Neutrophil (primary cell): ENCODE measurements around the gene PTPN14.
A peak's percentile ranks its signal among the peaks of the same experiment; 100 is the strongest.

Source experiments
- H3K27ac ChIP-seq: fragments of 200-600 bp; sonication (generic); 2 replicates; pipeline ENCODE4 v1.5.1; 2016; ENCODE audit warnings: mild to moderate bottlenecking, moderate library complexity
- H3K27me3 ChIP-seq: fragments of 200-600 bp; sonication (generic); 2 replicates; pipeline ENCODE4 v1.6.0; 2016; ENCODE audit warnings: mild to moderate bottlenecking
- H3K36me3 ChIP-seq: fragments of 200-600 bp; sonication (generic); 2 replicates; pipeline ENCODE4 v1.5.1; 2017
- H3K4me1 ChIP-seq, 2 experiments: fragments of 200-600 bp in 1 of 2; sonication (generic) in 1 of 2; 1 replicate in 1 of 2; 2 replicates in 1 of 2; pipeline versions ENCODE4 v1.5.1 to v1.6.1; 2013 to 2016; ENCODE audit warnings: low read depth in 1 of 2, low read length in 1 of 2, mild to moderate bottlenecking in 1 of 2, moderate library complexity in 1 of 2; ENCODE audit not compliant: control insufficient read depth in 1 of 2, insufficient read depth in 1 of 2
- H3K4me3 ChIP-seq, 2 experiments: fragments of 200-600 bp in 1 of 2; sonication (generic) in 1 of 2; 1 replicate in 1 of 2; 2 replicates in 1 of 2; pipeline ENCODE4 v1.5.1; 2013 to 2016; ENCODE audit warnings: low read depth in 1 of 2, low read length in 1 of 2, mild to moderate bottlenecking in 1 of 2, moderate library complexity in 1 of 2
- H3K9me3 ChIP-seq: fragments of 200-600 bp; sonication (generic); 2 replicates; pipeline ENCODE4 v1.5.1; 2016
- CTCF ChIP-seq: fragments of 200-600 bp; sonication (generic); IDR thresholded peaks from 2 replicates; pipeline ENCODE4 v1.5.1; 2016; ENCODE audit warnings: antibody characterized with exemption

Gene PTPN14

GRCh38 chr1:214330222-214330621 lies 221.2 kb downstream of the PTPN14 start:
- TF ChIP-seq CTCF: no peak
- Histone ChIP-seq H3K9me3 (no peaks in the 10 kb centered on the region), H3K4me3 (no peak overlapping the region), H3K4me1 (no peaks in the 10 kb centered on the region), H3K27me3 (no peaks in the 10 kb centered on the region), H3K36me3 (no peaks in the 10 kb centered on the region), H3K27ac (no peak overlapping the region)

GRCh38 chr1:214329470-214330220 lies 221.8 kb downstream of the PTPN14 start:
- no peaks in the 10 kb centered on the region for H3K36me3 ChIP-seq
- no peak overlapping the region for H3K27ac ChIP-seq
- no peaks in the 10 kb centered on the region for H3K4me1 ChIP-seq
- no peak for TF ChIP-seq CTCF
- H3K27me3 ChIP-seq: no peaks in the 10 kb centered on the region
- H3K9me3 ChIP-seq: no peaks in the 10 kb centered on the region
- no peak overlapping the region for H3K4me3 ChIP-seq

GRCh38 chr1:214328770-214329469 lies 222.5 kb downstream of the PTPN14 start:
- Histone ChIP-seq H3K4me3 (no peak overlapping the region), H3K27ac (no peak overlapping the region), H3K4me1 (no peaks in the 10 kb centered on the region), H3K9me3 (no peaks in the 10 kb centered on the region), H3K27me3 (no peaks in the 10 kb centered on the region), H3K36me3 (no peaks in the 10 kb centered on the region)
- peak; percentile 42 for TF ChIP-seq CTCF

GRCh38 chr1:214327514-214327913 lies 223.9 kb downstream of the PTPN14 start:
- Histone ChIP-seq H3K36me3 (no peaks in the 10 kb centered on the region), H3K9me3 (no peaks in the 10 kb centered on the region), H3K27ac (no peak overlapping the region), H3K27me3 (no peaks in the 10 kb centered on the region), H3K4me1 (no peaks in the 10 kb centered on the region), H3K4me3 (no peak overlapping the region)
- TF ChIP-seq CTCF: no peak

GRCh38 chr1:214326406-214326805 lies 225.0 kb downstream of the PTPN14 start:
- no peaks in the 10 kb centered on the region for H3K27me3 ChIP-seq
- no peaks in the 10 kb centered on the region for H3K4me1 ChIP-seq
- H3K36me3 ChIP-seq: no peaks in the 10 kb centered on the region
- H3K4me3 ChIP-seq: no peak overlapping the region
- H3K27ac ChIP-seq: no peak overlapping the region
- no peaks in the 10 kb centered on the region for H3K9me3 ChIP-seq
- TF ChIP-seq CTCF: no peak
